ENCODE measurements around the gene ITGA3. TPM values are rescaled to one million over a fixed set of nuclear protein-coding genes. Genes with fewer than 3 reads are reported as not detected.
"Not testable (repeated sequence)": the region's sequence is repeated elsewhere in the genome, so short reads cannot be mapped to it uniquely, and the experiment has no call there.

ITGA3 gene
- total RNA-seq, 1 experiment from 2014 or later: 426 TPM

- no peak for DNase-seq (ENCODE audit: low read depth)
Observed at GRCh38 chr17:50034498-50035364, 21.2 kb upstream of the ITGA3 start.

GRCh38 chr17:50035421-50035879, 20.5 kb upstream of the ITGA3 start:
- DNase-seq (ENCODE audit: low read depth): peak; percentile 68

- DNase-seq (ENCODE audit: low read depth): no peak
Observed at GRCh38 chr17:50035945-50036344, 20.0 kb upstream of the ITGA3 start.

- no peak for DNase-seq (ENCODE audit: low read depth)
Observed at GRCh38 chr17:50036455-50037261, 19.3 kb upstream of the ITGA3 start.

DNA sequence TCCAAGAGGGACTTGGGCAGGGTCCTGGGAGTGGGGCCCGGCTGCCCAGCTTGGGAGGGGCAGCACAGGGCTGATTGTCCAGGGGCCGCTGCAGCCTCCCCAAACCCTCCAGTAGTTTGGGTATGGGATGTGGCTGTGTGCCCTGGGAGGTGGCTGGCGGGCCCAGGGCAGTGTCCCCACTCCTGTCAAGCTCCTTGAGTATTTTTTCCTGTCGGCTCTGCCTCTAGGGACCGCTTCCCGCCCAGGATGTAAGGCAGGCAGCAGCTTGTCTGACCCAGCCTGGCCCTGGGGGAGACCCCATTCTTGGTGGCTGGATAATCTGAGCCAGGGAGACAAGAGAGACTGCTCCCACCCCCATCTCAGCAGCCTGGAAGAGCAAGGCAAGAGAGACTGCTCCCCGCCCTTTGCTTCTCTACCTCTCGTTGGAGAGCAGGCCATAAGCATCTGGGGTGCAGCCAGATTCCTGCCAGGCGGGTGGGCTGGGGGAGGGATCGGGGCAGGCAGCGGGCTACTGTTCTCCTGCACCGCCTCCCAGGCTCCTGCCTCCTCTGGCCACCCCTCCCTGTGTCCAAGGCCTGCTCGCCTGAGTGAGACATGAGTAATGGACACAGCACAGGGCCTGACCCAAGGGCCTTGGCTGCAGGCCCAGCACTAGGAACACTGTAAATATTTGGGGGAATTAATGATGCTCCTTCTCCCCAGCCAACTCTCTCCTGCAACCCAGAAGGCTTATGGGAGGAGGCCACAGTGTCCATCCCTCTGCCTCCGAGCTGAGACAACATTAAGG, 18.4 kb upstream of the ITGA3 start:
- DNase-seq (ENCODE audit: low read depth): peak; percentile 87

DNA sequence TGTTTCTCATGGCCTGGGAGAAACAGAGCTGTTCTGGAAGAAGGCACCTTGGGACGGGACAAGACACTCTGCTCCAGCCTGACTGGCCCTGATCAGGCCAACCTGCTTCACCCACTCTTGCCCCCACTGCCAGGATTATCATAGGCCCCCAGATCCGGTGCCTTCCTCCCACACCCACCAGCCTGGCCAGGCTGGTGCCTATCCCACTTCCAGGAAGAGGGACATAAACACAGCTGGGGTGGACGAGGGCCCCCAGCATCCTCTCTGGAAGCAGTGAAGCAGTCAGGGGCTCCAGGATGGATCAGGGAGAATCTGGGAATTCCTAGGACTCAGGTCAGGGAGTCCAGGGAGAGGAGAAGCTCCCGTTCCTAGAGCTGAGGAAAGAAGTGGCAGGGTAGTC, 16.9 kb upstream of the ITGA3 start:
- DNase-seq (ENCODE audit: low read depth): no peak

GRCh38 chr17:50040496-50040895, 15.4 kb upstream of the ITGA3 start:
- not testable (repeated sequence) for DNase-seq (ENCODE audit: low read depth)

DNA sequence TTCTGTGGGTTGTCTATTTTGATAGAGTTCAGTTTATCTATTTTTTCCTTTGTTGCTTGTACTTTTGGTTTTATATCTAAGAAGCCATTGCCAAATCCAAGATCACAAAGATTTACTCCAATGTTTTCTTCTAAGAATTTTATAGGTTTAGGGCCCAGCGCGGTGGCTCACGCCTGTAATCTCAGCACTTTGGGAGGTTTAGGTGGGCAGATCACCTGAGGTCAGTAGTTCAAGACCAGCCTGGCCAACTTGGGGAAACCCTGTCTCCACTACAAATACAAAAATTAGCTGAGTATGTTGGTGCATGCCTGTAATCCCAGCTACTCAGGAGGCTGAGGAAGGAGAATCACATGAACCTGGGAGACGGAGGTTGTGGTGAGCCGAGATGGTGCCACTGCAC, 13.7 kb upstream of the ITGA3 start:
- no peak for DNase-seq (ENCODE audit: low read depth)

GRCh38 chr17:50043290-50044148, 12.4 kb upstream of the ITGA3 start:
- peak; percentile 26 for DNase-seq (ENCODE audit: low read depth)

DNA sequence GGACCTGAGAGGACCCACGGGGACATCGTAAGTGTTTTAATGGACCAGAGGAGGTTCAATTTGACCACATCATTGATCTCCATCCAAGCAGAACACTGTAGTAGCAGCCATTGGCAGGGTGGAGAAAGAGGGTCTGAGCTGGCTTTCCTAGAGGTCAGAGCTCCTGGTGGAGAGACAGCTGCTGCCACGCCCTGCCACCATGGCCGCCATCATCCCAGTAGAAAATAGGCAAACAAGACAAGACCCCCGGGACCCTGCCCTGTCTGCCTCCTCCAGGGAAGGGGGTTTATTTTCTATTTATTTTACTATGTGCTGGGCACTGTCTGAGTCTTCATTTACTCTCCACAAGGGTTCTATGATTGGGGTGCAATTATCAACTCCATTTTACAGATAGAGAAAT, 11.4 kb upstream of the ITGA3 start:
- DNase-seq (ENCODE audit: low read depth): no peak

GRCh38 chr17:50045154-50045553, 10.8 kb upstream of the ITGA3 start:
- no peak for DNase-seq (ENCODE audit: low read depth)

DNA sequence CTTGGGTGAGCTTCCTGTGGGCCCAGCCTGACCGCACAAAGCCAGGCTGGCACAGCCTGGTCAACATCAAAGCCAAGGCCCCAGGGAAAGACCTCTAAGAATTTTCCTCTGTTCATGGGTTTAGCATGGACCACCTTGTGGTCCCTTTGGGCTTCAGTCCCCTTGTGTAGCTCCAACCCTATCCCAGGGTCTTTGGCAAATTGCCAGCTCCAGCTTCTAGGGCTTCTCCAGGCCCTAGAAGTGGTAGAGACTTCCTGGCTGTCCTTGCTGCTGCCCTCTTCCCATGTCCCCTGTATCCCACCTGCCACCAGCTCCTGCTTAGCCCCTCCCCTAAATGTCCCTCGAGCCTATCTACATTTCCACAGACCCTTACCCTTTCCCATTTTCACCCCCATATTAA, 9.7 kb upstream of the ITGA3 start:
- DNase-seq (ENCODE audit: low read depth): no peak

DNA sequence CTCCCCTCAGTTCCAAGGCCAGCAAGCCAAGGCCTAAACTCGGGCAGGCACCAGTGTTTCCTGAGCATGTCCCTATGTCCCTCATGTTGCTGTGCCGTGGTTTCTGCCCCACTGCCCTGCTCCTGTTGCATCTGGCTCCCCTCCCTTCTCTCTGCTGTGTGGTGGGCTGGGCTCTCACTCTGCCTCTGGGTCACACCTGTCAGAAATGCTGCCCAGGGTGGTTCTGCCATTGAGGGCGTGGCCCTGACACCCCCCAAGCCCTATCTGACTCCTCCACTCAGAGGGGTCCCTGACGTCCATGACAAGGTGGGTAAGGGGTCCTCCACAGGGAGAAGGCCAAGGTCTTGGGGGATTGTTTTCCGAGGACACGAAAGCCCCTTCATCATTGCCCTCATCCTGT, 9.2 kb upstream of the ITGA3 start:
- DNase-seq (ENCODE audit: low read depth): no peak

GRCh38 chr17:50047083-50047482, 8.8 kb upstream of the ITGA3 start:
- no peak for DNase-seq (ENCODE audit: low read depth)

DNA sequence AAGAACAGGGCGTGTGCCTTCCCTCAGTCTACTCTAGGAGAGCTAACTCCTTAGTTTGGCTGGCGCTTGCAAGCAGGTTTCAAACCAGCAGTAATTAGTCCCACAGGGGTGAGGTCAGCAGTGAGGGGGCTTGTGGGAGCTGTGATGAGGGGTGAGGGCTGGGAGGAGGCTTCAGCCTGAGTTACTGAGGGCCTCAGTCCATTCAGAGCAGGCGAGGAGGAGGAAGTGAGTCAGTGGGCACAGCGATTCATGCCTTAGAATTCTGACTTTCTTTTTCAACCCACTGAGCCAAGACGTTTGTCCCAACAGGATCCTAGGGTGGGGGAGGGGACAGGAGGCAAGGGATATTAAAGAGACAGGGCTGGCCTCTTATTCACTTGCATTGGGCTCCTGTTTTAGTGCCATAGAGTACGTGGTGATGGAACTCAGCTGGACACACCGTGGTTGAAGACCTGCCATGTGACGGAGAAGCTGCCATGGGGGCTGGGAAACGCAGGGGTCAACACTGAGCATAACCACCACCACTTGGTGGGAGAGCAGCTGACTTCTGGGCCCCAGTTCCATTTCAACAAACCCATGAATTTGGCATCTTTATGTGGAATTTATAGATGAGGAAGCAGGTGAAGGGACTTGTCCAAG, 8.3 kb upstream of the ITGA3 start:
- DNase-seq (ENCODE audit: low read depth): peak; percentile 80

GRCh38 chr17:50048146-50048720, 7.7 kb upstream of the ITGA3 start:
- no peak for DNase-seq (ENCODE audit: low read depth)

DNA sequence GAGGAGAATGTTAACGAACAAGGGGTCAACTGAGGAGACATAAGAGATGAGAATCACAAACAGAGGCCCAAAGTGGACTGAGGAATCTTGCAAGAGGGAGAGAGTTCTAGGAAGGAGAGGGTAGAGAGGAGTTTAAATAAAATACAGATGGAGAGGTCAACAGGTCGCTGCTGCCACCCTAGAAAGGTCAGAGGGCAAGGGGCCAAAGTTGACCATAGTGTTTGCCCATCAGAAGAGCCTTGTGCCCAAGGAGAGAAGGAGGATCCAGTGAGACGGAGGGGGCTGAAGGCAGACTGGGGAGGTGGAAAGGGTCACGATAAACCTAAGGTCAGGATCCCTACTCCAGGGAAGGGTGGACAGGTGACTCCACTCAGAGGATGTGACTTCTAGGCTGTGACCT, 6.9 kb upstream of the ITGA3 start:
- no peak for DNase-seq (ENCODE audit: low read depth)

GRCh38 chr17:50049636-50050035, 6.3 kb upstream of the ITGA3 start:
- no peak for DNase-seq (ENCODE audit: low read depth)

GRCh38 chr17:50050431-50051032, 5.4 kb upstream of the ITGA3 start:
- no peak for DNase-seq (ENCODE audit: low read depth)

Data from LHCN-M2 (cell line).